Measurements from ENCODE around the gene CD320.

The CD320 gene

GRCh38 chr19:8337728-8338127 is 29.6 kb upstream of the CD320 start:
- H3K27me3 ChIP-seq: peaks cover 99% of the 10 kb centered on the region

GRCh38 chr19:8336660-8337059 is 28.5 kb upstream of the CD320 start:
- Histone ChIP-seq H3K27ac (no peak overlapping the region), H3K4me1 (ENCODE audit: control insufficient read depth in 1 of 2, insufficient read depth in 1 of 2, low read depth in 1 of 2, low read length in 1 of 2) (no peaks in the 10 kb centered on the region), H3K9me3 (no peaks in the 10 kb centered on the region), H3K4me3 (ENCODE audit: low read depth in 1 of 2, low read length in 1 of 2) (no peak overlapping the region), H3K27me3 (peaks cover 99% of the 10 kb centered on the region), H3K36me3 (no peaks in the 10 kb centered on the region)
- no peak for TF ChIP-seq CTCF (IDR thresholded peaks at IDR 0.05)

More at GRCh38 chr19:8337728-8338127, 29.6 kb upstream of the CD320 start:
- Histone ChIP-seq H3K36me3 (no peaks in the 10 kb centered on the region), H3K4me3 (ENCODE audit: low read depth in 1 of 2, low read length in 1 of 2) (no peak overlapping the region), H3K9me3 (no peaks in the 10 kb centered on the region), H3K27ac (no peak overlapping the region), H3K4me1 (ENCODE audit: control insufficient read depth in 1 of 2, insufficient read depth in 1 of 2, low read depth in 1 of 2, low read length in 1 of 2) (no peaks in the 10 kb centered on the region)
- no peak for TF ChIP-seq CTCF (IDR thresholded peaks at IDR 0.05)

- TF ChIP-seq CTCF (IDR thresholded peaks at IDR 0.05): no peak
- no peaks in the 10 kb centered on the region for H3K9me3 ChIP-seq
- peaks cover 99% of the 10 kb centered on the region for H3K27me3 ChIP-seq
- no peak overlapping the region for H3K4me3 ChIP-seq (ENCODE audit: low read depth in 1 of 2, low read length in 1 of 2)
- no peak overlapping the region for H3K27ac ChIP-seq
- H3K4me1 ChIP-seq (ENCODE audit: control insufficient read depth in 1 of 2, insufficient read depth in 1 of 2, low read depth in 1 of 2, low read length in 1 of 2): no peaks in the 10 kb centered on the region
- H3K36me3 ChIP-seq: no peaks in the 10 kb centered on the region
These were observed 28.0 kb upstream of the CD320 start for GRCh38 chr19:8336072-8336569.

GRCh38 chr19:8335343-8336071 is 27.3 kb upstream of the CD320 start:
- H3K27ac ChIP-seq: no peak overlapping the region
- H3K4me1 ChIP-seq (ENCODE audit: control insufficient read depth in 1 of 2, insufficient read depth in 1 of 2, low read depth in 1 of 2, low read length in 1 of 2): no peaks in the 10 kb centered on the region
- H3K9me3 ChIP-seq: no peaks in the 10 kb centered on the region
- H3K36me3 ChIP-seq: no peaks in the 10 kb centered on the region
- no peak for TF ChIP-seq CTCF (IDR thresholded peaks at IDR 0.05)
- no peak overlapping the region for H3K4me3 ChIP-seq (ENCODE audit: low read depth in 1 of 2, low read length in 1 of 2)
- H3K27me3 ChIP-seq: peaks cover 92% of the 10 kb centered on the region

- no peak overlapping the region for H3K4me3 ChIP-seq (ENCODE audit: low read depth in 1 of 2, low read length in 1 of 2)
- no peaks in the 10 kb centered on the region for H3K9me3 ChIP-seq
These were observed 26.5 kb upstream of the CD320 start for GRCh38 chr19:8334458-8335342.

More at GRCh38 chr19:8334458-8335342, 26.5 kb upstream of the CD320 start:
- Histone ChIP-seq H3K36me3 (no peaks in the 10 kb centered on the region), H3K27ac (no peak overlapping the region), H3K4me1 (ENCODE audit: control insufficient read depth in 1 of 2, insufficient read depth in 1 of 2, low read depth in 1 of 2, low read length in 1 of 2) (no peaks in the 10 kb centered on the region), H3K27me3 (peaks cover 89% of the 10 kb centered on the region)
- no peak for TF ChIP-seq CTCF (IDR thresholded peaks at IDR 0.05)
